ENCODE results near the gene KREMEN1. TPM values are rescaled to one million over a fixed set of nuclear protein-coding genes. Genes with fewer than 3 reads are reported as not detected.

Gene KREMEN1
- total and polyA plus RNA-seq, 3 experiments from 2014 or later, result 0.16 to 0.28 TPM; not detected in 1

- no peaks in the 10 kb centered on the region for H3K36me3 ChIP-seq (ENCODE audit: insufficient read depth, low read length)
- Mint-ChIP-seq H3K36me3 (no peaks in the 10 kb centered on the region), H3K27ac (no peak overlapping the region), H3K4me1 (no peaks in the 10 kb centered on the region), H3K27me3 (peaks cover 0 to 3% of the 10 kb centered on the region in 2 donors), H3K9me3 (no peaks in the 10 kb centered on the region), H3K4me3 (no peak overlapping the region)
- no peaks in the 10 kb centered on the region for H3K9me3 ChIP-seq (ENCODE audit: low read length)
- no peaks in the 10 kb centered on the region for H3K4me1 ChIP-seq (ENCODE audit: insufficient read depth, low read length)
- no peak for DNase-seq
- no peak overlapping the region for H3K27ac ChIP-seq (ENCODE audit: low read depth, low read length)
- POLR2A ChIA-PET, result no interaction called here
- H3K27me3 ChIP-seq (ENCODE audit: insufficient read depth, low read length, poor library complexity, severe bottlenecking), result no peaks in the 10 kb centered on the region
- CTCF ChIA-PET, result no interaction called here
- H3K4me3 ChIP-seq (ENCODE audit: low read length), result no peak overlapping the region
These were observed 140.7 kb downstream of the KREMEN1 start for GRCh38 chr22:29213493-29213892.

- no peak overlapping the region for H3K4me3 Mint-ChIP-seq
- Histone ChIP-seq H3K4me1 (ENCODE audit: insufficient read depth, low read length) (no peaks in the 10 kb centered on the region), H3K27ac (ENCODE audit: low read depth, low read length) (no peak overlapping the region), H3K36me3 (ENCODE audit: insufficient read depth, low read length) (no peaks in the 10 kb centered on the region), H3K27me3 (ENCODE audit: insufficient read depth, low read length, poor library complexity, severe bottlenecking) (no peaks in the 10 kb centered on the region), H3K4me3 (ENCODE audit: low read length) (no peak overlapping the region), H3K9me3 (ENCODE audit: low read length) (no peaks in the 10 kb centered on the region)
- no peaks in the 10 kb centered on the region for H3K4me1 Mint-ChIP-seq
- H3K27me3 Mint-ChIP-seq, result peaks cover 0 to 3% of the 10 kb centered on the region in 2 donors
- H3K9me3 Mint-ChIP-seq, result no peaks in the 10 kb centered on the region
- H3K36me3 Mint-ChIP-seq, result no peaks in the 10 kb centered on the region
- ChIA-PET CTCF (no interaction called here), POLR2A (no interaction called here)
- no peak for DNase-seq
- peak overlapping the region in 2 of 8 donors; percentile 39 to 47 for H3K27ac Mint-ChIP-seq
These were observed 141.4 kb downstream of the KREMEN1 start for GRCh38 chr22:29214232-29214631.

GRCh38 chr22:29215012-29215860, 142.4 kb downstream of the KREMEN1 start:
- no peaks in the 10 kb centered on the region for H3K36me3 ChIP-seq (ENCODE audit: insufficient read depth, low read length)
- Mint-ChIP-seq H3K27ac (no peak overlapping the region), H3K4me3 (no peak overlapping the region), H3K9me3 (no peaks in the 10 kb centered on the region), H3K27me3 (peaks cover 0 to 3% of the 10 kb centered on the region in 2 donors), H3K36me3 (no peaks in the 10 kb centered on the region), H3K4me1 (no peaks in the 10 kb centered on the region)
- H3K27me3 ChIP-seq (ENCODE audit: insufficient read depth, low read length, poor library complexity, severe bottlenecking), result no peaks in the 10 kb centered on the region
- ChIA-PET POLR2A (no interaction called here), CTCF (no interaction called here)
- no peak overlapping the region for H3K4me3 ChIP-seq (ENCODE audit: low read length)
- no peaks in the 10 kb centered on the region for H3K4me1 ChIP-seq (ENCODE audit: insufficient read depth, low read length)
- no peak for DNase-seq
- H3K9me3 ChIP-seq (ENCODE audit: low read length), result no peaks in the 10 kb centered on the region
- H3K27ac ChIP-seq (ENCODE audit: low read depth, low read length), result no peak overlapping the region

GRCh38 chr22:29216011-29216872, 143.4 kb downstream of the KREMEN1 start:
- no peaks in the 10 kb centered on the region for H3K4me1 Mint-ChIP-seq
- Histone ChIP-seq H3K27me3 (ENCODE audit: insufficient read depth, low read length, poor library complexity, severe bottlenecking) (no peaks in the 10 kb centered on the region), H3K9me3 (ENCODE audit: low read length) (no peaks in the 10 kb centered on the region), H3K36me3 (ENCODE audit: insufficient read depth, low read length) (no peaks in the 10 kb centered on the region), H3K4me1 (ENCODE audit: insufficient read depth, low read length) (no peaks in the 10 kb centered on the region), H3K4me3 (ENCODE audit: low read length) (no peak overlapping the region), H3K27ac (ENCODE audit: low read depth, low read length) (no peak overlapping the region)
- peaks cover 0 to 3% of the 10 kb centered on the region in 2 donors for H3K27me3 Mint-ChIP-seq
- H3K36me3 Mint-ChIP-seq, result no peaks in the 10 kb centered on the region
- no peaks in the 10 kb centered on the region for H3K9me3 Mint-ChIP-seq
- POLR2A ChIA-PET, result no interaction called here
- no peak overlapping the region for H3K27ac Mint-ChIP-seq
- no peak overlapping the region for H3K4me3 Mint-ChIP-seq
- no peak for DNase-seq
- CTCF ChIA-PET, result no interaction called here

GRCh38 chr22:29216873-29217666, 144.2 kb downstream of the KREMEN1 start:
- Mint-ChIP-seq H3K9me3 (no peaks in the 10 kb centered on the region), H3K4me1 (no peaks in the 10 kb centered on the region), H3K27ac (no peak overlapping the region), H3K36me3 (no peaks in the 10 kb centered on the region), H3K4me3 (no peak overlapping the region), H3K27me3 (peaks cover 0 to 3% of the 10 kb centered on the region in 2 donors)
- H3K27me3 ChIP-seq (ENCODE audit: insufficient read depth, low read length, poor library complexity, severe bottlenecking), result no peaks in the 10 kb centered on the region
- H3K4me3 ChIP-seq (ENCODE audit: low read length), result no peak overlapping the region
- H3K4me1 ChIP-seq (ENCODE audit: insufficient read depth, low read length), result no peaks in the 10 kb centered on the region
- no peak for DNase-seq
- no peaks in the 10 kb centered on the region for H3K9me3 ChIP-seq (ENCODE audit: low read length)
- ChIA-PET POLR2A (no interaction called here), CTCF (no interaction called here)
- no peak overlapping the region for H3K27ac ChIP-seq (ENCODE audit: low read depth, low read length)
- no peaks in the 10 kb centered on the region for H3K36me3 ChIP-seq (ENCODE audit: insufficient read depth, low read length)

Other genes starting within 250 kb of the KREMEN1 start
- gene ZNRF3, start 189.5 kb upstream of the KREMEN1 start, total RNA-seq, result 1 to 10 TPM; 1.0 to 1.2 TPM
- gene ZNRF3, start 189.5 kb upstream of the KREMEN1 start, polyA plus RNA-seq, result 0.35 TPM
- not detected for gene C22orf31, start 11.2 kb upstream of the KREMEN1 start, total RNA-seq
- not detected for gene C22orf31, start 11.2 kb upstream of the KREMEN1 start, polyA plus RNA-seq
- not detected for gene EMID1, start 132.9 kb downstream of the KREMEN1 start, total RNA-seq
- gene EMID1, start 132.9 kb downstream of the KREMEN1 start, polyA plus RNA-seq, result 0.31 TPM
- 10 to 100 TPM; 37.9 to 41.0 TPM for gene RHBDD3, start 194.9 kb downstream of the KREMEN1 start, total RNA-seq
- 10.4 TPM for gene RHBDD3, start 194.9 kb downstream of the KREMEN1 start, polyA plus RNA-seq
- 100 to 1,000 TPM; 312 to 327 TPM for gene EWSR1, start 195.2 kb downstream of the KREMEN1 start, total RNA-seq
- 219 TPM for gene EWSR1, start 195.2 kb downstream of the KREMEN1 start, polyA plus RNA-seq
- under 1 TPM; 0.61 to 0.71 TPM for gene GAS2L1, start 233.6 kb downstream of the KREMEN1 start, total RNA-seq
- 0.58 TPM for gene GAS2L1, start 233.6 kb downstream of the KREMEN1 start, polyA plus RNA-seq
- gene RASL10A, start 242.7 kb downstream of the KREMEN1 start, total RNA-seq, result not detected
- gene RASL10A, start 242.7 kb downstream of the KREMEN1 start, polyA plus RNA-seq, result not detected